ENCODE results near the gene SLC29A3. TPM values are rescaled to one million over a fixed set of nuclear protein-coding genes. Genes with fewer than 3 reads are reported as not detected.

The SLC29A3 gene
- polyA plus RNA-seq, 1 experiment, result 7.2 TPM

DNA sequence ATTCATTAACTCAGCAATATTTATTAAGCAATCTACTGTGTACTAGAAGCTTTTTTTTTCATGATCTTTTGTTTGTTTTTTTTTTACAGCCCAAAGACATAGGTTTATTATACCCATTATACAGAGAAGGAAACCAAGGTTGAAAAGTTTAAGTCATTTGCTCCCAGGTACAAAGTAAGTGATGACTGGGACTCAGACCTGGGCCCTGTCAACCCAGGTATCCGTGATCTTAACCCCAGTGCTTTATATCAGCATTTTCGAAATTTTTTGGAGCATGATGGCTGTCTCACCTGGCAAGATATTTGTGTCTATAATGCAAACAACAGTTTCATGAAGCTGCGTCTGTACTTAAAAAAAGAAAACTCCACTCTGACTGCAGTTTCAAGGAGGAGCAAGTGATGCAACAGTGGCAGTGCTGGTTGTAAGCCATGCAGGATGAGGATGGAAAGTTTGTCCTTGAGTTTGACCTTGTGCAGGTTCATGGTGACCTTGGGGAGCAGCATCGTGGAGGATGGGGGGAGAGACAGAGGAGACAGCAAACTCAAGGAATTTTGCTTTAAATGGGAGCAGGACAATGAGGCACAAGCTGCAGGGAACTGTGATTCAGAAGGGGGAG lies 11.8 kb downstream of the SLC29A3 start:
- TF ChIP-seq, protein P1, sequence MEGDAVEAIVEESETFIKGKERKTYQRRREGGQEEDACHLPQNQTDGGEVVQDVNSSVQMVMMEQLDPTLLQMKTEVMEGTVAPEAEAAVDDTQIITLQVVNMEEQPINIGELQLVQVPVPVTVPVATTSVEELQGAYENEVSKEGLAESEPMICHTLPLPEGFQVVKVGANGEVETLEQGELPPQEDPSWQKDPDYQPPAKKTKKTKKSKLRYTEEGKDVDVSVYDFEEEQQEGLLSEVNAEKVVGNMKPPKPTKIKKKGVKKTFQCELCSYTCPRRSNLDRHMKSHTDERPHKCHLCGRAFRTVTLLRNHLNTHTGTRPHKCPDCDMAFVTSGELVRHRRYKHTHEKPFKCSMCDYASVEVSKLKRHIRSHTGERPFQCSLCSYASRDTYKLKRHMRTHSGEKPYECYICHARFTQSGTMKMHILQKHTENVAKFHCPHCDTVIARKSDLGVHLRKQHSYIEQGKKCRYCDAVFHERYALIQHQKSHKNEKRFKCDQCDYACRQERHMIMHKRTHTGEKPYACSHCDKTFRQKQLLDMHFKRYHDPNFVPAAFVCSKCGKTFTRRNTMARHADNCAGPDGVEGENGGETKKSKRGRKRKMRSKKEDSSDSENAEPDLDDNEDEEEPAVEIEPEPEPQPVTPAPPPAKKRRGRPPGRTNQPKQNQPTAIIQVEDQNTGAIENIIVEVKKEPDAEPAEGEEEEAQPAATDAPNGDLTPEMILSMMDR (IDR thresholded peaks at IDR 0.05; ENCODE audit: insufficient read depth, low read depth, low read length), result no peak
- CTCF ChIA-PET, result interaction anchor here (0.7 to 2.0 kb wide), 6 partner anchors 10 to 299 kb away, joined by 3 to 8 read pairs (median 3); partner anchors contain the start of gene SLC29A3
- no peaks in the 10 kb centered on the region for H3K27me3 ChIP-seq (ENCODE audit: control insufficient read depth, insufficient read depth, low read length)
- no peak overlapping the region for H3K4me3 ChIP-seq (ENCODE audit: low read depth, low read length)
- POLR2A ChIA-PET, result no interaction called here
- no peaks in the 10 kb centered on the region for H3K36me3 ChIP-seq (ENCODE audit: control insufficient read depth, insufficient read depth, low read length)
- no peak for DNase-seq (ENCODE audit: low read depth)

- H3K27me3 ChIP-seq (ENCODE audit: control insufficient read depth, insufficient read depth, low read length), result no peaks in the 10 kb centered on the region
- ChIA-PET POLR2A (no interaction called here), CTCF (interaction anchor here (0.7 to 2.0 kb wide), 7 partner anchors 9 to 300 kb away, joined by 3 to 8 read pairs (median 3); partner anchors contain the start of gene SLC29A3)
- H3K4me3 ChIP-seq (ENCODE audit: low read depth, low read length), result no peak overlapping the region
- no peak for DNase-seq (ENCODE audit: low read depth)
- no peaks in the 10 kb centered on the region for H3K36me3 ChIP-seq (ENCODE audit: control insufficient read depth, insufficient read depth, low read length)
- TF ChIP-seq, protein P1 (IDR thresholded peaks at IDR 0.05; ENCODE audit: insufficient read depth, low read depth, low read length), result no peak
Measured at GRCh38 chr10:71331736-71332135, 12.7 kb downstream of the SLC29A3 start.

- H3K27me3 ChIP-seq (ENCODE audit: control insufficient read depth, insufficient read depth, low read length), result no peaks in the 10 kb centered on the region
- DNase-seq (ENCODE audit: low read depth), result no peak
- CTCF ChIA-PET, result interaction anchor here (1.2 to 1.3 kb wide), 2 partner anchors 8 to 13 kb away, joined by 3 to 4 read pairs; no protein-coding TSS in a partner anchor
- TF ChIP-seq, protein P1 (IDR thresholded peaks at IDR 0.05; ENCODE audit: insufficient read depth, low read depth, low read length), result no peak
- H3K36me3 ChIP-seq (ENCODE audit: control insufficient read depth, insufficient read depth, low read length), result no peaks in the 10 kb centered on the region
- POLR2A ChIA-PET, result no interaction called here
- H3K4me3 ChIP-seq (ENCODE audit: low read depth, low read length), result no peak overlapping the region
Measured at GRCh38 chr10:71332466-71332865, 13.4 kb downstream of the SLC29A3 start.

GRCh38 chr10:71333129-71333887 lies 14.2 kb downstream of the SLC29A3 start:
- no peaks in the 10 kb centered on the region for H3K36me3 ChIP-seq (ENCODE audit: control insufficient read depth, insufficient read depth, low read length)
- CTCF ChIA-PET, result interaction anchor here (0.9 kb wide), 1 partner anchor 237 kb away, joined by 3 read pairs; no protein-coding TSS in a partner anchor
- TF ChIP-seq, protein P1 (IDR thresholded peaks at IDR 0.05; ENCODE audit: insufficient read depth, low read depth, low read length), result no peak
- POLR2A ChIA-PET, result no interaction called here
- no peak for DNase-seq (ENCODE audit: low read depth)
- no peak overlapping the region for H3K4me3 ChIP-seq (ENCODE audit: low read depth, low read length)
- no peaks in the 10 kb centered on the region for H3K27me3 ChIP-seq (ENCODE audit: control insufficient read depth, insufficient read depth, low read length)

- Histone ChIP-seq H3K36me3 (ENCODE audit: control insufficient read depth, insufficient read depth, low read length) (no peaks in the 10 kb centered on the region), H3K27me3 (ENCODE audit: control insufficient read depth, insufficient read depth, low read length) (no peaks in the 10 kb centered on the region), H3K4me3 (ENCODE audit: low read depth, low read length) (no peak overlapping the region)
- TF ChIP-seq, protein P1 (IDR thresholded peaks at IDR 0.05; ENCODE audit: insufficient read depth, low read depth, low read length), result no peak
- ChIA-PET POLR2A (no interaction called here), CTCF (interaction anchor here (0.9 to 1.7 kb wide), 6 partner anchors 13 to 562 kb away, joined by 3 to 9 read pairs (median 4); partner anchors contain the start of gene SLC29A3)
- no peak for DNase-seq (ENCODE audit: low read depth)
Measured at GRCh38 chr10:71334221-71334791, 15.2 kb downstream of the SLC29A3 start.
